ENCODE results near the gene SEC61B. TPM values are rescaled to one million over a fixed set of nuclear protein-coding genes. Genes with fewer than 3 reads are reported as not detected.

The SEC61B gene
- total RNA-seq: 10 to 100 TPM; 62.5 to 84.0 (median 73.5) TPM

- peak within 1 kb of the TSS; percentile 95 to 99 for H3K4me3 ChIP-seq
- 0% methylated on average over 7 of the region's 70 CpGs; no CpG with 5 or more reads in 1 of the 2 donors for WGBS, 2 donors (ENCODE audit: low coverage in 1 of 2)
- H3K9me3 ChIP-seq: no peaks in the 10 kb centered on the region
- H3K27me3 ChIP-seq: no peaks in the 10 kb centered on the region
- peak; percentile 98 for ATAC-seq
- H3K27ac ChIP-seq: peak within 1 kb of the TSS; percentile 79 to 95 (median 93)
- peak in 2 of 4 experiments; percentile 20 to 29 for TF ChIP-seq CTCF (IDR thresholded peaks at IDR 0.05)
- no peak for TF ChIP-seq EP300 (IDR thresholded peaks at IDR 0.05)
- TF ChIP-seq POLR2AphosphoS5 (IDR thresholded peaks at IDR 0.05): peak; percentile 95
- peak; percentile 83 to 84 for TF ChIP-seq POLR2A (IDR thresholded peaks at IDR 0.05)
- H3K36me3 ChIP-seq: peaks cover 0 to 32% of the 10 kb centered on the region in 2 donors
- peaks cover 3 to 81% (median 41%) of the 10 kb centered on the region in 3 donors for H3K4me1 ChIP-seq
Observed at GRCh38 chr9:99221621-99222415, at the start of gene SEC61B, which contains the start of gene ALG2. Gene SEC61B, plus strand, starts transcription at chr9:99222282. Its CDS starts 82 bp downstream, at chr9:99222364. Gene ALG2, minus strand, starts transcription at chr9:99221942. Its CDS starts 48 bp downstream, at chr9:99221894.

- no peak overlapping the region for H3K4me3 ChIP-seq
- WGBS, 2 donors (ENCODE audit: low coverage in 1 of 2): 59 to 69% methylated on average over 4 to 7 of the region's 10 CpGs
- no peaks in the 10 kb centered on the region for H3K36me3 ChIP-seq
- peaks cover 16% of the 10 kb centered on the region for H3K27me3 ChIP-seq
- no peaks in the 10 kb centered on the region for H3K9me3 ChIP-seq
- H3K4me1 ChIP-seq: no peaks in the 10 kb centered on the region
- H3K27ac ChIP-seq: no peak overlapping the region
- no peak for ATAC-seq
- TF ChIP-seq POLR2A (IDR thresholded peaks at IDR 0.05) (no peak), POLR2AphosphoS5 (IDR thresholded peaks at IDR 0.05) (no peak), EP300 (IDR thresholded peaks at IDR 0.05) (no peak), CTCF (IDR thresholded peaks at IDR 0.05) (no peak)
Observed at GRCh38 chr9:99173570-99174504, 48.2 kb upstream of the SEC61B start.

- WGBS, 2 donors (ENCODE audit: low coverage in 1 of 2): 68 to 80% methylated on average over 1 to 4 of the region's 4 CpGs
- Histone ChIP-seq H3K27me3 (no peaks in the 10 kb centered on the region), H3K27ac (no peak overlapping the region), H3K9me3 (no peaks in the 10 kb centered on the region), H3K36me3 (no peaks in the 10 kb centered on the region), H3K4me3 (no peak overlapping the region), H3K4me1 (no peaks in the 10 kb centered on the region)
- TF ChIP-seq CTCF (IDR thresholded peaks at IDR 0.05) (no peak), POLR2AphosphoS5 (IDR thresholded peaks at IDR 0.05) (no peak), POLR2A (IDR thresholded peaks at IDR 0.05) (no peak), EP300 (IDR thresholded peaks at IDR 0.05) (no peak)
- ATAC-seq: no peak
Observed at GRCh38 chr9:99176527-99177013, 45.5 kb upstream of the SEC61B start.

- no peaks in the 10 kb centered on the region for H3K4me1 ChIP-seq
- no peaks in the 10 kb centered on the region for H3K9me3 ChIP-seq
- H3K27me3 ChIP-seq: no peaks in the 10 kb centered on the region
- TF ChIP-seq CTCF (IDR thresholded peaks at IDR 0.05) (no peak), EP300 (IDR thresholded peaks at IDR 0.05) (no peak), POLR2AphosphoS5 (IDR thresholded peaks at IDR 0.05) (no peak), POLR2A (IDR thresholded peaks at IDR 0.05) (no peak)
- no peak for ATAC-seq
- 78 to 86% methylated on average over 6 to 8 of the region's 8 CpGs for WGBS, 2 donors (ENCODE audit: low coverage in 1 of 2)
- H3K36me3 ChIP-seq: no peaks in the 10 kb centered on the region
- H3K4me3 ChIP-seq: no peak overlapping the region
- no peak overlapping the region for H3K27ac ChIP-seq
Observed at GRCh38 chr9:99177576-99178366, 44.3 kb upstream of the SEC61B start.
